GM21526 (cell line): ENCODE measurements around the gene EMILIN2.

Source experiments
- ATAC-seq: cut with Tn5 transposase; IDR thresholded peaks from one replicate; pipeline ENCODE4 v1.9.1; 2021; ENCODE audit warnings: moderate library complexity; ENCODE audit not compliant: unreplicated experiment, low FRiP score

Gene EMILIN2

DNA sequence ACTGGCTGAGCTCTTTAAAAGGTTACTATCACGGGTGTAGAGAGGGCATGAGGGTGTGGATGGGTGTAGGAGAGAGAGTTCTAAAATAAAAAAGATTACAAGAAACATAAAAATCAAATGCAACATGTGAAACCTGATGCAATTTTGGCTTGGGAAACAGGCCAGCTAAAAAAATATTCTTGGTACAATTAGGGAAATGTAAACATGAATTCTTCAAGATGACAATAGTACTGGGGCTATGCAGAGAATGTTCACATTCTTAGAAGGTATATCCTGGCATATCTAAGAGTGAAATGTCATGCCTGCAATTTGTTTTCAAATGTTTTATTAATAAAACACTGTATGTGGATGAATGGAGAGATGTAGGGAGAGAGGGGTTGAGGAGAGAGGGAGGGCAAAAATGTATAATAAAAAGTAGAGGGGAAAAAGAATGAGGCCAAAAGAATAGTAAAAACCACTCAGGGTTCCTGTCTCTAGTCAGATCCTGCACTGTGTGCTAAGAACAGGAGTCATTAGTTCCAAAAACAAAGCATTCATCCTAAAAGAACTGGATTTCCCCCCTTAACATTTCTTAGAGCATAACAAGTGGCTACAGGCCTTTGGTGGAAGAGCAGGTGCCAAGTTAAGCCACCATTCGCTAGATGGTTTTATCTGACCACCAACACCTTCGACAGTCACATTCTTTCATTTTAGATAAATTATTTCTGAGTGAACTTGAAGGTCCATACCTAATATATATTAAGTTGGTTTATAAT, 88.8 kb downstream of the EMILIN2 start:
- ATAC-seq: no peak

DNA sequence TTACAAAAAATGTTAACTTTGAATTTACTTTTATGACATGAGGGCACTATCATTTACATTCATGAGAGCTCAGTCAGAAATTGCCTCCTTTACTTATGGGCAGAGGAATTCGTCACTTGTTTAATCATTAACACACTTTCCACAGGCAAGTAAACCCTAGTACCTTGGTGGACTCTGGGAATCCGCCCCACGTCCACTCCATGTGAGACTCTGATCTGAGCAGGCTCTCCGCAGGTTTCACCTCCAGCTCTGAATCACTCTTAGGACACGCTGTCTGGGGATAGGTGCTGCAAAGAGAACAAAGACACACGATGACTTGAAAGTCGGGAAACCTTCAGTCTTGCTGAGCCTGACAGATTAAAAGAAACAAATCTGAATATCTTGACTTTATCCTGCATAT, 92.5 kb downstream of the EMILIN2 start:
- no peak for ATAC-seq

GRCh38 chr18:2948038-2948437, 101.2 kb downstream of the EMILIN2 start:
- no peak for ATAC-seq

DNA sequence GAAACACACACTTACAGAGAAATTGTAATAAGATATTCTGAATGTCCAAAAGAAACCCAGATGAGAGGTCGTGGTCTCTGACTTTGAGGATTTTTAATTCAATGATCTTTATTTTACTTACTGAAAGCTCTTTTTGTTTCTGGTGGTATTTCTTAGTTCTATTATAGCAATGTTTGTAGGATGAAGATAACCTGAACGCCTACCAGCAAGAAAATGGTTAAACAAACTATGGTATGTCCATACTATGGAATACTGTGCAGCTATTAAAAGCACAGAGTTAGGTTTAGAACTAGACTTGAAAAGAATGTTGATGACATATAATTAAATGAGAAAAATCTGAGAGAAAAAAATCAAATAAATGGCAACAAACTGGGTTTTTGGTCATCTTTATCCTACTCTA, 105.8 kb downstream of the EMILIN2 start:
- ATAC-seq: no peak

DNA sequence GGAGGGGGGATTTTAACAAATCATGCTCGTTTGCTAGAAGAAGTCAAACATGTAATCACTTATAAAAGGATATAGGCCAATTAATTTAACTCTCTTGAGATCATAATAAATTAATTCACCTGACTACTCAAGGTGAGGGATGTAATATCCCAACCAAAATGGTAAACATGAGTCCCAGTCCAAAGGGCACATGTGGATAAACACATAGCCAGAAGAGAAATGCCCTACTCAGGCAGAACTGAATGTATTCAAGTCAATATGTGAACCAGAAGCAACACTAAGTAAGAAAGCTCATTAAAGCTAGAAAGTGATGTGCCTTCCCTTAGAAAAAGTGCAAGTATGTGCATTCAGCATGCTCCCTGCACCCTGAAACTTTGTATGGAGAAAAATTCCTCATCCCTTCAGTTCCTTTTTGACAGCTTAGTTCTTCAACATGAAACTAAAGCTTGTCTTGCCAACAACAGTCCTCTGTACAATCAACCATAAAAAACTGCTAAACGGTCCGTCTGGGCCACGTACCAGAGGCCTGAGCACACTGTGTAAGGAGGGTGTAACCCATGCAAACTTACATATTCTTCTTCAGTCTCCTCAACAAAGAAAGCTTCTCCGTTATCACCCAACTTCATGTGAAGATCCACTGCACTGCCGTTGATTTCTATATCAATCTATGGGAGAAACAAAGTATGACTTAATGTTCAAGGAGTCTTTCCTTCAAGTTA, 107.3 kb downstream of the EMILIN2 start:
- ATAC-seq: no peak

DNA sequence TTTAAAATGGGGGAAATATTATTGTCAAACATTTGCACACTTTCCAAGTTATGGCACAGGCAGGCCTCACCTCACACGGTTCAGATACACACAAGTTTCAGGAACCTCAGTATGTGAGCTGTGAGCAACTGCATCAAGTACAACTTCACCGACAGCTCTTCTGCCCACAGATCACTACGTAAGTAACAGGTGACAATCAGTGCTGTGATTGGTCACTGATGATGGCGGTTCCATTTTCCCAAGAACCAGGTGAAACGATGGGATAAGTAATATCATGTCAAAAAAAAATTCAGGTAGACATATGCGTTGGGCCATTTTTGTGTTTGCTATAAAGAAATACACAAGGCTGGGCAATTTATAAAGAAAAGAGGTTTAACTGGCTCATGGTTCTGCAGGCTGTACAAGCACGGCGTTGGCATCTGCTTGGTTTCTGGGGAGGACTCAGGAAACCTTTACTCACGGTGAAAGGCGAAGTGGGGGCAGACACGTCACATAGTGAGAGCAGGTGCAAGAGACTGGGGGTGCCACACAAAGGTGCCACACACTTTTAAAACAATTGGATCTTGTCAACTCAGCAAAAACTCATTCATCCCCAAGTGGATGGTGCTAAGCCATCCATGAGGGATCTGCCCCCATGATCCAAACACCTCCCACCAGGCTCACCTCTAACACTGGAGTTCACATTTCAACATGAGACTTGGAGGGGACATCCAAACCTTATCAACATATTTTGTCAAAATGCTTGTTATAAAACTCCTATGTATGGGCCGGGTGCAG, 108.3 kb downstream of the EMILIN2 start:
- no peak for ATAC-seq

DNA sequence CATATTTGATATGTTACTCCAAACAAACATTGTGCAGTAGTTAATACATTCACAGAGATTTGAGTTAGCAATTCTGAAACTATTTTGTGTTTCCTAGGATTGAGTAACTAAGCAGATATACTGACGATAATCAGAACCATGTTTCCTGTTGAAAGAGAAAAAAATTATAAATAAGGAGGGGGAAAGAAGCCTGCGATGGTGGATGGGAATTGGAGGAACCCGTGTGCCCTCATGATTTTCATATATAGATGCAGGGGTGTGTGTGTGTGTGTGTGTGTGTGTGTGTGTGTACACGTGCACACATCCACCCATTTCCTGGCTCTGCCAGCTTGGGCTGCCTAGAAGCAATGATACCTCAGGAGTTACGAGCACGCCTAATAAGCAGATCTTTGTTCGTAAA, 109.2 kb downstream of the EMILIN2 start:
- ATAC-seq: no peak

DNA sequence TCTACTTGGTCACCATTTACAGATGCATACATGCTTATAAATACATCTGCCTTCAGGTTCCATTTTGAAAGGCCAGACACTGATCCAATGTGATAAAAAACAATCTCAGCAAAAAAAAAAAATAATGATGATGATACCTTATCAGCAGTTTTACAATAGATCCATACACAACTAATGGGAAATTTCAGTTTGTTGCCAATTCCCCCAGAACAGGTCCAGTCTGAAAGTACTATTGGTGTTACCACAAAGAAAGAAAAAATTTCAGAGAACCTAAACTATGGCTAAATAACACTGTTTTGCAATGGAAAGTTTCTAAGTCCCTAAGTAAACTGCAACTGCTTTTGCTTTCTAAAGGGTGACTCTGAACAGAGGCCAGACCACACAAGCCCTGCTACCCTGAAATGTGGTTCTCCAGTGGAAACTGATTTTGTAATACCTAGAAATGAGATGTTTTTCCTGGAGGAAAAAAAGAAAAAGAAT, 112.1 kb downstream of the EMILIN2 start:
- peak; percentile 39 for ATAC-seq

DNA sequence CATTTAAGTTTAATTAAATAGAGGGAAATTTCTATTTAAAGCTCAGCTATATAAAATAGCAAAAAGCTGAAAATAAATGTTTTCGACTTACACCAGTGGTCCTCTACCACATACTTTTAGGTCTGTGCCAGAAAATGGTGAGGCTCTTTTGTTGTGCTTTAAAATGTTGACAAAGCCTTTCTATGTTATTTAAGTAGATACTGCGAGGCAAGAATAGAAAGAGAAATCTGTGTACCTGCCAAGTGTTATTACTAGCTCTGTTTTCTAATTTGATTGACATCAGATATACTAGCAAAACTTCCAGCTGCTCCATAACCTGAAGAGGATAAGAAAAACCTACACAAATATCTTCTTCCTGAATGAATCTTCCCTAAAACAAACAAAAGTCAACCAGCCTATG, 112.5 kb downstream of the EMILIN2 start:
- no peak for ATAC-seq

- ATAC-seq: no peak
These were observed 114.3 kb downstream of the EMILIN2 start for GRCh38 chr18:2960983-2961696.

- no peak for ATAC-seq
These were observed 115.0 kb downstream of the EMILIN2 start for GRCh38 chr18:2961821-2962220.

GRCh38 chr18:2963048-2963447, 116.2 kb downstream of the EMILIN2 start:
- no peak for ATAC-seq

DNA sequence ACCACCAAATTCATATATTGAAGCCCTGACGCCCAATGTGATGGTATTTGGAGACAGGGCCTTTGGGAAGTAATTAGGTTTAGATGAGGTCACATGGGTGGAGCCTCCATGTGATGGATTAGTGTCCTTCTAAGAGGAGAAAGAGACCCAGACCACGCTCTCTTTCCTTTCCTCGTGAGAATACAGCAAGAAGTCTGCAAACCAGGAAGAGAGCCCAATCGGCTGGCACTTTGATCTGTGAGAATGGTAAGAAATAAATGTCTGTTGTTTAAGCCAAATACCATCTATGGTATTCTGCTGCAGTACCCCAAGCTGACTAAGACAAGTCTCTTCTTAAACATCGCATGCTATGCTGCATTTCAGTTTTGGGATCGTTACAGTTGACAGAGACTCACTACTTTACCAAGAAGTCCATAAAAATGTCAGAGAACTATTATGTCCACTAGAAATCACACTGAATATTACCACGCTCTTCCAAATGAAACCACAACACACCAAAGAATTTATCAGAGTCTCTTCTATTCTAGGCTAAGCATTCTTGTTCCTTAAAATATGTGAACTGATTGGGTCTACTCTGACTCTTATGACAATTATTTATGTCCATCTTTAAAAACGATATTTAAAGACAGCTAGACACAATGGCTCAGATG, 117.7 kb downstream of the EMILIN2 start:
- ATAC-seq: no peak
